SKM-1 (cell line): Measurements from ENCODE around the gene ZNF573.
"Not testable (repeated sequence)": the region's sequence is repeated elsewhere in the genome, so short reads cannot be mapped to it uniquely, and the experiment has no call there.

Source experiments
- DNase-seq: peaks from one replicate; lab custom pipeline; 2025; ENCODE audit not compliant: unreplicated experiment; lab: John Stamatoyannopoulos, UW

Gene ZNF573

DNA sequence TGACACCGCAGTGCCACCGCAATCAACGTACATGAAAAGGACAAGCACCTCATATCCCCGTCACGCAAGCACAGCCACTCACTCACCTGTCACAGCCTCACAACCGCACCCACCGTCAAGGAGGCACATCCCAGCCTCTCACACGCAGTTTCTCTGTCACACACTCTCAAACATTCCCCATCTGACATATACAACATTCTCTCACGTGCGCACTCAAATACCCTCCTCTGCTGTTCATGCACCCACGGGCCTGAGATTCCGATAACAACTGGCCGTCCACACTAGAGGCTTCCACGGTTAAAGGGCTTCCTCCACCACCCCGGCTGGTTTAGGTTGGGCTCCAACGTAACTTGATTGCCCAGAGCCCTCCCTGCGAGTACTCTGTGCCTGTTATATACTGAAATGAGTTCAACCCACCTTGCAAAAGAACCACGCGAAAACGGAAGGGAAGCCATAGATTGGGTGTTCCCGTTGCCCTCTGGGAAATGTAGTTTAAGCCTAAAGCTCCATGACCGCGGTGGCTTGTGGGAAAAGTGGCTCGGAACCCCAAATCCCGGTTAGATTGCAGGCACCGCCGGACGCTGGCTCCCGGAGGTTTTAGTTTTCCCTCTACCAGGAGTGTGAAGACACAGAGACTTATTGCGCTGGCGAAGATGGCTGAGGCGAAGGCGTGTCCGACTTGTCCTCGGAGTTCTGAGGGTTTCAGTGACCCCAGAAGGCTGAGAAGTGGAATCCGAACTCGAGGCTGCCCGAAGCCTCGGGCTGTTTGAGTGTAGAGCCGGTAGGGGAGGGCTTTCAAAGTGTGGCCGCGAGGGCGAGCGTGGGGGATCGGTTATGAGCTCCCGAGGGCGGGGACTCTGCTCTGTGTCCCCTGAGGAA, at the start of gene ZNF573:
Gene ZNF573 (minus strand): TSS at position 460 of the 879 bp plus-strand sequence. CDS start 5,857 bp downstream, outside the sequence.
- peak; percentile 87 for DNase-seq

DNA sequence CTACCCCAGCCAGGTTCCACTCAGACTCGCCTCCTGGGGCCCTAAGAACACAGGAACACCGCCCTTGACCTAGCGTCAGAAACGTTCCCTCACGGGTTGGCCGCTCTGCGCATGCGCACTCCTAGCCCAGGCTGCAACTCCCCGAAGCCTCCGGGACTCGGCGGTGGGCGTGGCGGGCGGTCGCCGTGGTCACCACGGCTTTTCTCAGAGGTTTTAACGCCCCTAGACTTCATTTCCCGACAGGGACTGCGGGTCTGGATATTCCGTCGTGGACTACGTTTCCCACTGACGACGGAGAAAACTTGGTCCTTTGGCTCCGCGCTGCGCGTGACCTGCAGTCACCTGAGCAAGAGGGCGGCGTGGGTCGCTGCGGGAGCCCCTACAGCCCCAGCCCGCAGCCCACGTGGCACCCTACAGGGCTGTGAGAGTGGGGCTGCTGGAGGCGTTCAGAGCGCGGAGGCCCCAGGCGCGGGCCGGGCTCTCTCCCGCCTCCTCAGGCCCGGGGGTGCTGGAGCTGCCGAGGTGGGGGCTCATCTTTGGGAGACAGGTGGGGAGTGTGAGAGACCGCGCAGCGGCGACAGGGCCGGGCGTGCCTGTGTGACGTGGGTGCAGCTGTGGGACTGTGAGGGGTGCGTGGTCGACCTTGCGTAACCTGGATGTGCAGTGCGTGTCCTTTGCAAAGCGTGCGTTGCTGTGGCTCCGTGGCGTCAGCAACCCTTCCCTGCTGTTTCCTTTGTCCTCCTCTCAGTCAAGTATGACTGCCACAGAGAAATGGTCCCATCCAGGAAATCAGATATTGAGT, 38.0 kb upstream of the ZNF573 start:
- no peak for DNase-seq

DNA sequence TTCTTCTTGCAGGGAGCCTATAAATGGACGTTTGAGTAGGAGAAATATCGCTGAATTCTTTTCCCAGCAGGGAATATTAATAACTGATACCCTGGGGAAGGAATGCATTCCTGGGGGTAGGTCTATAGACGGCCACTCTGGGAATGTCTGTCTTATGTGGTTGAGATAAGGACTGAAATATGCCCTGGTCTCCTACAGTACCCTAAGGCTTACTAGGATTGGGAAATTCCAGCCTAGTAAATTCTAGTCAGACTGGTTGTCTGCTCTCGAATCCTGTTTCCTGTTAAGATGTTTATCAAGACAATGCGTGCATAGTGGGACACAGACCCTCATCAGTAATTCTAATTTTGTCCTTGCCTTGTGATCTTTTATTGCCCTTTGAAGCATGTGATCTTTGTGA, 36.2 kb upstream of the ZNF573 start:
- not testable (repeated sequence) for DNase-seq

DNA sequence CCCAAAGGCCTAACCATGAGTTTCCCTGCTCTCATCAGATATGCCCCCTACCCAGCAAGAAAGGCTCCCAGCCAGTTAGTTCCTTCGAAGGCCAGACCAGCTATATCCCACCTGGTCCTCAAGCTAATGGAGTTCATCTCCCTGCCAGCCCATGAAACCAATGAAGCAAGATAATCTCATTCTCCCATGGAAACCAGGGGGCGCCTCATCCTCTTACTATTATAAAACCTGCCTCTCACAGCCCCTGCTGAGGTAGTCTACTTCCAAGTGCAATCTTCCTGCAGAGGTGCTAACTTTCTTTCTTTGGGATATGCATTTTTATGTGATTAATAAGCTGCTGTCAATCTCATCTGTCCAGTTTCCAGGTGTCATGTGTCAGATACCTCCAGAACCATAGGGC, 34.0 kb upstream of the ZNF573 start:
- DNase-seq = no peak

DNA sequence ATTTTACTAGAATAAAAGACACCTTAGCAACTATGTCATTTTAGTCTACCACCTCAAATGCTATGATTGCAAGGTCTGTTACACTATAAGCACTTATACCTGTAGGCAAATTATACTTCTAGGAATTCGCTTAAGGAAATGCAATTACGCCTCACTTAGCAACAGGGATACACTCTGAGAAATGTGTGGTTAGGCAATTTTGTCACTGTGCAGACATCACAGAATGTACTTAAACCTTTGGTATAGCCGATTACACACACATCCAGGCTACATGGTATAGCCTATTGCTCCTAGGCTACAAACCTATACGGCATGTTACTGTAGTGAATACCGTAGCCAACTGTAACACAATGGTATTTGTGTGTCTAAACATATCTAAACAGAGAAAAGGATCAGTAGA, 30.0 kb upstream of the ZNF573 start:
- DNase-seq = no peak

DNA sequence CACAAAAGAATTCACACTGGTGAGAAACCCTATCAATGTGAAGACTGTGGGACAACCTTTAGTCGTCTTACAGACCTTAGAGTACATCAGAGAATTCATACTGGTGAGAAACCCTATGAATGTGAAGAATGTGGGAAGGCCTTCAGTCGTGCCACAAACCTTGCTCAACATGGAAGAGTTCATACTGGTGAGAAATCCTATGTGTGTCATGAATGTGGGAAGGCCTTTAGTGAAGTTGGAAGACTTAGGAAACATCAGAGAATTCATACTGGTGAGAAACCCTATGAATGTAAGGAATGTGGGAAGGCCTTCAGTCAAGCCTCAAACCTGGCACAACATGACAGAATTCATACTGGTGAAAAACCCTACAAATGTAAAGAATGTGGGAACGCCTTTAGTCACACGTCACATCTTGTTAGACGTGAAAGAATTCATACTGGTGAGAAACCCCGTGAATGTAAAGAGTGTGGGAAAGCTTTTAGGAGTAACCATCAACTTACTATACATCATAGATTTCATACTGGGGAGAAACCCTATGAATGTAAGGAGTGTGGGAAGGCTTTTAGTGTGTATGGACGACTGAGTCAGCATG, 24.0 kb upstream of the ZNF573 start:
- no peak for DNase-seq

DNA sequence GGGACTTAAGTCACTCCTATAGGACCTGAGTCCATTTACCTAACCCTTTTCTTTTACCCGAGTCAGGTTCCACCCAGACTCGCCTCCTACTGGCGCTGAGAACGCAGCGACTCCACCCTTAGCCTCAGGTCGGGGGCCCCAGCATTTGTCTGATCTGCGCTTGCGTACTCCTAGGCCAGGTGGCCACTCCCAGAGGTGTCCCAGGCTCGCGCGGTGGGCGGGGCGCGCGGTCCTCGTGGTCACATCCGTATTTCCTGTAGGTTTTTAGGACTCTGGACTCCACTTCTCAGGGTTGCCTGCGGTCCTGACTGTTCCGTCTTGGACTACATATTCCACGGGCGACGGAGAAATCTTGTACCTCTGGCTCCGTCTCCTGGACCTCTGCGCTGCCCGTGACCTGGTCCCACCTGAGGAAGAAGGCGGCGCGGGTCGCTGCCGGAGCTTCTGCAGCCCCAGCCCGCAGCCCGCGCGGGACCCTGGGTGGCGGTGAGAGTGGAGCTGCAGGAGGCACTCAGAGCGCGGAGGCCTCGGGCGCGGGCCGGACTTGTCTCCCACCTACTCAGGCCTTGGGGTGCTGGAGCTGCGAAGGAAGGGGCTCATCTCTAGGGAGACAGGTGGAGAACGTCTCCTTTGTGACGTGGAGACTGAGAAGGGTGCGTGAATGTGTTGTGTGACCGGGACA, 11.0 kb upstream of the ZNF573 start:
- no peak for DNase-seq

DNA sequence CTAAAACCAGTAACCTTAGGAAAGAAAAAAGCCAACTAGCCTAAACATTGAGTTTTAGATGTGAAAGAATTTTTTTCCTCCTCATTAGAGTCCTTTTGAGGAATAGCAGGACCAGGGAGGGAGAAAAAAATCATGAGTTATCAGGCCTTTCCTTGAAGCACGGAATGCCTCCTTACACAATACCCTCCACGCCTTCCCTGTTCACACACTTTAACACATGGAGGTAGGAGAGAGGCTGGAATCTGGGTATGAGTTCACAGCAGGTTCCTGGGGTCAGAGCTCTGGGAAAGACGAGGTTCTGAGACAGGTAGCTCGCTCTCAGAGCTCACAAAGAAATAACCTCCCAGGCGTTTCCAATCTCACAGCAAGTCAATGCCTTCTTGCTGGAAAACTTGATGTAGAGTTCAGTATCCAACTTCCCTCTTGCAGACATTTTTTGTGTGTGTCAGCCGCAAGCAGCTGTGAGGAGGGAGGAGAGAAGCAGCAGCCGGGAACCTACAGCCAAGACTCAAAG, 716 bp downstream of the ZNF573 start:
- no peak for DNase-seq

DNA sequence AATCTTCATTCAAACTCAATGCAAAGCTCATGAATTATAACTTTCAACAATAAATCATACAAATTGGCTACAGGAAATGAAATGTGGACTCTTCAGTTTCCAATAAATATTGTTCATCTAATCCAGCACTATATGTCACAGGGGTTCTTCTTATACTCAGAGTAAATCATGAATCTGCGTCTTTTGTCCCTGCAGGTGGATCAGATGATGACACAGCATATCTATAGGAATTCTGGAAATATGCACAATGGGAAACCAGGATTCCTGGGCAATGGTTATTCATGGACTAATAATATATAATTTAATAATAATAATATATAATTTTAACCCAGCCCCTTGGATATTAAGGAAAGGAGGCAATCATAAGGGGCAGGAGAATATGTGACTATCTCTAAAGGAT, 8.4 kb downstream of the ZNF573 start:
- no peak for DNase-seq

DNA sequence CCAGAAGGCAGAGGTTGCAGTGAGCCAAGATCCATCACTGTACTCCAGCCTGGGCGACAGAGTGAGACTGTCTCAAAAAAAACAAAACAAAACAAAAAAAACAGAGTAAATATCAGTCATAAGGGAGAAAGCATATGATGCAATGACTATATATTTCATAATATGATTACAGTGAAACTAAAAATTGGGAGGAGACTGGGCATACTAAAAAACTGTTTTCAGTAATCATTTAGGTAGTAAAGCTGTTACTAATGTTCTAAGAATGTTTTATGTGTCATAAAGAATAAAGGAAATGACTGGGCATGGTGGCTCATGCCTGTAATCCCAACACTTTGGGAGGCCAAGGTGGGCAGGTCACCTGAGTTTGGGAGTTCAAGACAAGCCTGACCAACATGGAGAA, 15.9 kb downstream of the ZNF573 start:
- DNase-seq = no peak

DNA sequence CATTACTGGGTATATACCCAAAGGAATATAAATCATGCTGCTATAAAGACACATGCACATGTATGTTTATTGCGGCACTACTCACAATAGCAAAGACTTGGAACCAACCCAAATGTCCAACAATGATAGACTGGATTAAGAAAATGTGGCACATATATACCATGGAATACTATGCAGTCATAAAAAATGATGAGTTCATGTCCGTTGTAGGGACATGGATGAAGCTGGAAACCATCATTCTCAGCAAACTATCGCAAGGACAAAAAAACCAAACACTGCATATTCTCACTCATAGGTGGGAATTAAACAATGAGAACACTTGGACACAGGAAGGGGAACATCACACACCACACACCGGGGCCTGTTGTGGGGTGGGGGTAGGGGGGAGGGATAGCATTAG, 21.7 kb downstream of the ZNF573 start:
- not testable (repeated sequence) for DNase-seq

DNA sequence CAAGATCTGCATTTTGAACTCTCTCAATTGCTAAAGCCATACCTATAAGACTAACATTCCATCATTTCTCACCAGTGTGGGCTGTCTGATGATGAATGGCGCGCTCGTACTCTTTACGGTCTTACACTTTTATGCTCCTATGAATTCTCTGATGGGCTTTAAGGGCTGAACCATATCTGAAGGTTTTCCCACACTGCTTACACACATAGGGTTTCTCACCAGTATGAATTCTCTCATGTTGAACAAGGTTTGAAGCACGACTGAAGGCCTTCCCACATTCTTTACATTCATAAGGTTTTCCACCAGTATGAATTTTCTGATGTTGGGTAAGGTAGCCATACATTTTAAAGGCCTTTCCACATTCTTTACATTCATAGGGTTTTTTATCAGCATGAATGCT, 41.0 kb downstream of the ZNF573 start:
- DNase-seq = no peak

DNA sequence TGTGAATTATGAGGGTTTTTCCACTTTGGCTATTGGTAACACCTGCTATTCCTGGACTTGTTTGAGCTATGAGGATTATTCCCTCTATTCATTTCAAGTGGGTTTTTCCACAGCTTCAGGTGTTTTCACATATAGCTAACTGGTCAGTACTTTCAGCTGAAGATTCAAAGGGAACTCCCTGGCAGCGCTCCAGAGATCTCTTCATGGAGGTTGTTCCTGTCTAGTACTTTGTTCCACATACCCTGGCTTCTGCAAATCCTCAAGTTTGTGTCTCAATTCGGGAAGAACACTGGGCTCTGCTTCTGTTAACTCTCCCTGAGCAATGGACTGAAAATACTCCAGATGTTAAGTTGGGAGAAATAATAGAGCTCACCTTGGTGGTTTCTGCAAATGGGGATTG, 54.2 kb downstream of the ZNF573 start:
- no peak for DNase-seq

DNA sequence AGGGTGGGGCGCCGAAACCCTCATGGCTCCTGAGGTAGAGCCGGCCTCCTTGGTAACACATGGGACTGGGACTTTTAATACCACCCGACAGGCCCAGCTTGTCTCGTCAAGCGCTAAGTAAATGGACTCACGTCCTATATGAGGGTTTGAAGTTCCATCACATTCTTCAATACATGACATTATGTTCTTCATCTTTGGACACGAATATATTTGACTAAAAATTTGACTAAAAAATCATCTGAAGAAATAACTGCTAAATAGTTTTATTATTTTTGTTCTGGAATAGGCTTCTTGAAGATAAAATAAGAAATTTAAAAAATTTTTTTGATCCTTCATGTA, 59.5 kb downstream of the ZNF573 start:
- DNase-seq = no peak

DNA sequence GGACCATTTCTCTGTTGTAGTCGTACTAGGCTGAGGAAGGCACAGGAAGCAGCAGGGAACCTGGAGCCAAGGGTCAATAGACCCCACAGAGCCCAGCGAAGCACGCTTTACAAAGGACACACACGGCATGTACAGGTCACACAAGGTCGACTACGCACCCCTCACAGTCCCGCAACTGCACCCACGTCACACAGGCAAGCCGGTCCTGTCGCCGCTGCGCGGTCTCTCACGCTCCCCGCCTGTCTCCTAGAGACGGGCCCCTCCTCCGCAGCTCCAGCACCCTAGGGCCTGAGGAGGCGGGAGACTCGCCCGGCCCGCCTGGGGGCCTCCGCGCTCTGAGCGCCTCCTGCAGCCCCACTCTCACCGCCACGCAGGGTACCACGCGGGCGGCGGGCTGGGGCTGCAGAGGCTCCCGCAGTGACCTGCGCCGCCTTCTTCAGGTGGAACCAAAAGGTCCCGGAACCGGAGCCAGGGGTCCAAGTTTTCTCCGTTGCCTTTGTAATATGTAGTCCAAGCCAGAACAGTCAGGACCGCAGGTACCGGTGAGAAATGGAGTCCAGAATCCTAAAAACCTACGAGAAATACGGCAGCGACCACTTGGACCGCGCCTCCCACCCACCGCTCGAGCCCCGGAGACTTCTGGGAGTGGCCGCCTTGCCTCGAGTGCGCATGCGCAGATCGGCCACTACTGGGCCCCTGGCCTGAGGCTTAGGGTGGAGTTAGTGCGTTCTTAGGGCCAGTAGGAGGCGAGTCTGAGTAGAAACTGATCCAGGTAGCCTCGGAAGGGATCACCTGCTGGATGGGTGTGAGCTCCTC, 60.1 kb downstream of the ZNF573 start, which contains the start of gene ZNF607:
Gene ZNF607 (minus strand): TSS at position 651 of the 816 bp plus-strand sequence. CDS start 8,143 bp downstream, outside the sequence.
- DNase-seq = peak; percentile 86

DNA sequence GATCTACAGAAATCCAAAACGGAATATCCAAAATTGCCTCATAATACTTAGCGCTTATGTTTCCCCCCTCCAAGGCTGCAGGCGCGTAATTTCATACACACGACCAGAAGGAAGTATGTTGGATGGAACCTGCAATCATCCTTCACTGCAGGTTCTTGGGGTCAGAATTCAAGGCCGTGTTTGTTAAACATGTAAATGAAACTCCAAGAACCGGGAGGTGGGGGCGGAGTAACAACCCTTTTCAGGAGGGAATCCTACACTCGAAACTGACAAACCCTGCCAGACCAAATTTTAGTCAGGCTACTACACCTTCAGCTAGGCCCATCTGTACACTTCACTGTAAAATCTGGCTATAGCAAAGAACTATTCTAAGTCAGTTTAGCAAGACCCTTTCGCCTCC, 61.1 kb downstream of the ZNF573 start:
- DNase-seq = no peak

DNA sequence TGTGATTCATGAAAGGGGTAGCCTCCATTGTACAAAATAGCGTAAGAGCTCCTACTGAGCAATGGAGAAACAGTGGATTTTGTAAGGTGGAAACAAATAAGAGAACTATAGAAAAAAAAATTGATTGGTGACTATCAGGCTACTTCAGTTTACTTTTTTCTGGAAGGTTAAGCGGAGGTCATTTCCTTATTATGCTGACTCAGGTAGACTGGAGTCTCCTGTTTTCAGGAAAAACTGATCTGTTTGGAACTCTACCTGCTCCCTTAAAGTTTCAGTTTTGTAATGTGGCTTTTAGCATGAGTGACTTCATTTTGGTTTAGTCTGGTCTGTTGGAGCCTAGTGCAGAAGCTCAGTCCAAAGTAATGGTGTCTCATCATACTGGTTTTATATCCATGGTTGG, 63.2 kb downstream of the ZNF573 start:
- no peak for DNase-seq

DNA sequence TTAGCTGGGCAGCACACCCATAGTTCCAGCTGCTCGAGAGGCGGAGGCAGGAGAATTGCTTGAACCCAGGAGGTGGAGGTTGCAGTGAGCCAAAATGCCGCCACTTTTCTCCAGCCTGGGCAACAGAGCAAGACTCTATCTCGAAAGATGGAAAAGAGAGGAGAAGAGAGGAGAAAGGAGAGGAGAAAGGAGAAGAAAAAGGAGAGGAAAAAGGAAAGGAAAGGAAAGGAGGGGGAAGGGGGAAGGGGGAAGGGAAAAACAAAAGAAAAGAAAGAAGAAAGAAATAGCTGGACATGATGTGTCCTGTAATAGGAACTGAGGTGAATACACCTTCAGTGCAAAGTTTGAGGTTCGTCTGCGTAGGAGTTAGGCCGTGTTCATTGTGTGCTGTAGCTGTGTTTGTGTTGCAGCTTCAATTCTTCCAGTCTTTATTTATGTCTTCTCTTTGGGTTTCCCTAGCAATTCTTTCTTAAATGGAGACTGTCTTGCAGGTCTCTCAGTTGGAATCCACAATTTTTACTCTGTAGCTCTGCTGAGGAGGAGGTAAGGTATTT, 73.3 kb downstream of the ZNF573 start:
- DNase-seq = no peak

DNA sequence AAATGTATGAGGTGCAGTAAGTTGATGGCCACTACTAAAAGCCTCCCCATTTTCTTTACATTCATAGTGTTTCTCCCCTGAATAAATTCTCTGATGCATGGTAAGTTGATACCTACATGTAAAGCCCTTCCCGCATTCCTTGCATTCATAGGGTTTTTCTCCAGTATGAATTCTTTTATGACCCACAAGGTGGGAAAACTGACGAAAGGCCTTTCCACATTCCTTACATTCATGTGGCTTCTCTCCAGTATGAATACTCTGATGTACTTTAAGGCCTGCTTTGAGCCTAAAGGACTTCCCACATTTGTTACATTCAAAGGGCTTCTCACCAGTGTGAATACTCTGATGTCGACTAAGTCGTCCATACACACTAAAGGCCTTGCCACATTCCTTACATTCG, 80.3 kb downstream of the ZNF573 start:
- no peak for DNase-seq

DNA sequence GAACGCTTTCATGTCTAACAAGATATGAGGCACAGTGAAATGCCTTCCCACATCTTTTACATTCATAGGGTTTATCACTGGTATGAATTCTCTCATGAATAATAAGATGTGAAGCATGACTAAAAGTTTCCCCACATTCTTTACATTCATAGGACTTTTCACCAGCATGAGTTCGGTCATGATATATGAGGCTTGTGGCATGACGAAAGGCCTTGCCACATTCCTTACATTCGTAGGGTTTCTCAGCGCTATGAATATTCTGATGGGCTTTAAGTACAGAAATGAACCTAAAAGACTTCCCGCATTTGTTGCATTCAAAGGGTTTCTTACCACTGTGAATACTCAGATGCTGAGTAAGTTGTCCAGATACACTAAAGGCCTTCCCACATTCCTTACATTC, 81.2 kb downstream of the ZNF573 start:
- DNase-seq = no peak
